Measurements from ENCODE around the gene LPAR3. TPM values are rescaled to one million over a fixed set of nuclear protein-coding genes. Genes with fewer than 3 reads are reported as not detected.
"Not testable (repeated sequence)": the region's sequence is repeated elsewhere in the genome, so short reads cannot be mapped to it uniquely, and the experiment has no call there.

Gene LPAR3
- total RNA-seq, 4 donors from 2014 or later: 3.5 to 10.9 (median 4.1) TPM; not detected in 1

GRCh38 chr1:84912726-84913554, 19.9 kb upstream of the LPAR3 start:
- in situ Hi-C loops (cut with MboI; ENCODE audit: low pct_ligation_motif_present in 1 of 4, low pct_unique_long_range_greater_than_20kb in 1 of 4, low sequenced_read_pairs in 3 of 4): loop anchor here in 1 of 4 donors (25.0 kb wide), 1 partner anchor 1001 kb away; no protein-coding TSS in a partner anchor

GRCh38 chr1:84908746-84909464, 15.9 kb upstream of the LPAR3 start:
- intact Hi-C loops (cut with DNase I; ENCODE audit: low total_unique reads); H3K4me3 ChIP-seq; H3K27ac ChIP-seq; H3K27me3 ChIP-seq; H3K9me3 ChIP-seq; H3K4me1 ChIP-seq; H3K36me3 ChIP-seq; DNase-seq: not testable (repeated sequence)
- WGBS, 2 donors (ENCODE audit: low coverage in 1 of 2): 78 to 82% methylated on average over 3 to 4 of the region's 4 CpGs
- in situ Hi-C loops (cut with MboI; ENCODE audit: low pct_ligation_motif_present in 1 of 4, low pct_unique_long_range_greater_than_20kb in 1 of 4, low sequenced_read_pairs in 3 of 4): loop anchor here in 1 of 4 donors (25.0 kb wide), 1 partner anchor 997 kb away; no protein-coding TSS in a partner anchor

More at GRCh38 chr1:84912726-84913554, 19.9 kb upstream of the LPAR3 start:
- no peaks in the 10 kb centered on the region for H3K9me3 ChIP-seq
- H3K36me3 ChIP-seq: no peaks in the 10 kb centered on the region
- H3K27me3 ChIP-seq: no peaks in the 10 kb centered on the region
- H3K4me3 ChIP-seq: no peak overlapping the region
- TF ChIP-seq CTCF (IDR thresholded peaks at IDR 0.05) (no peak), POLR2A (IDR thresholded peaks at IDR 0.05) (no peak)
- intact Hi-C loops (cut with DNase I; ENCODE audit: low total_unique reads): no loop called here
- H3K4me1 ChIP-seq: peaks cover 0 to 11% (median 0%) of the 10 kb centered on the region in 4 donors
- 63 to 64% methylated on average over 3 of the region's 3 CpGs for WGBS, 2 donors (ENCODE audit: low coverage in 1 of 2)
- DNase-seq: no peak
- peak overlapping the region in 2 of 4 donors; percentile 8 to 13 for H3K27ac ChIP-seq

- no peaks in the 10 kb centered on the region for H3K9me3 ChIP-seq
- H3K4me1 ChIP-seq: no peaks in the 10 kb centered on the region
- no peak for DNase-seq
- in situ Hi-C loops (cut with MboI; ENCODE audit: low pct_ligation_motif_present in 1 of 4, low pct_unique_long_range_greater_than_20kb in 1 of 4, low sequenced_read_pairs in 3 of 4): loop anchor here in 1 of 4 donors (25.0 kb wide), 1 partner anchor 995 kb away; no protein-coding TSS in a partner anchor
- 78 to 80% methylated on average over 2 to 6 of the region's 6 CpGs for WGBS, 2 donors (ENCODE audit: low coverage in 1 of 2)
- intact Hi-C loops (cut with DNase I; ENCODE audit: low total_unique reads): no loop called here
- no peaks in the 10 kb centered on the region for H3K27me3 ChIP-seq
- no peak overlapping the region for H3K4me3 ChIP-seq
- H3K36me3 ChIP-seq: no peaks in the 10 kb centered on the region
- H3K27ac ChIP-seq: no peak overlapping the region
- TF ChIP-seq POLR2A (IDR thresholded peaks at IDR 0.05): no peak
- no peak for TF ChIP-seq POLR2AphosphoS5 (IDR thresholded peaks at IDR 0.05)
- no peak for TF ChIP-seq CTCF (IDR thresholded peaks at IDR 0.05)
- no peak for TF ChIP-seq EP300 (IDR thresholded peaks at IDR 0.05; ENCODE audit: low read depth)
Observed at GRCh38 chr1:84907095-84907827, 14.3 kb upstream of the LPAR3 start.

- in situ Hi-C loops (cut with MboI; ENCODE audit: low pct_ligation_motif_present in 1 of 4, low pct_unique_long_range_greater_than_20kb in 1 of 4, low sequenced_read_pairs in 3 of 4): loop anchor here in 1 of 4 donors (25.0 kb wide), 1 partner anchor 990 kb away; no protein-coding TSS in a partner anchor
- intact Hi-C loops (cut with DNase I; ENCODE audit: low total_unique reads); H3K4me3 ChIP-seq; DNase-seq; H3K27ac ChIP-seq; H3K27me3 ChIP-seq; H3K9me3 ChIP-seq; H3K4me1 ChIP-seq; H3K36me3 ChIP-seq: not testable (repeated sequence)
- 74 to 82% methylated on average over 4 to 7 of the region's 7 CpGs for WGBS, 2 donors (ENCODE audit: low coverage in 1 of 2)
Observed at GRCh38 chr1:84902727-84903126, 9.7 kb upstream of the LPAR3 start.

Measured in transverse colon (tissue), 4 donors.